GM12872 (cell line): ENCODE results near the gene COA7.

Experiments
- CTCF ChIP-seq: IDR thresholded peaks from 3 replicates; pipeline ENCODE4 v1.5.1; 2011; ENCODE audit warnings: low read depth, mild to moderate bottlenecking, low read length, moderate library complexity; ENCODE audit not compliant: insufficient read depth

COA7 gene

GRCh38 chr1:52657702-52658101, 40.4 kb downstream of the COA7 start:
- no peak for TF ChIP-seq CTCF

- TF ChIP-seq CTCF, result no peak
Measured at GRCh38 chr1:52654063-52654462, 44.1 kb downstream of the COA7 start.

GRCh38 chr1:52653207-52653849, 44.8 kb downstream of the COA7 start:
- no peak for TF ChIP-seq CTCF

GRCh38 chr1:52651904-52652303, 46.2 kb downstream of the COA7 start:
- no peak for TF ChIP-seq CTCF

GRCh38 chr1:52645261-52645660, 52.9 kb downstream of the COA7 start:
- TF ChIP-seq CTCF, result no peak

- TF ChIP-seq CTCF, result no peak
Measured at GRCh38 chr1:52641307-52641706, 56.8 kb downstream of the COA7 start.

- no peak for TF ChIP-seq CTCF
Measured at GRCh38 chr1:52640697-52641096, 57.5 kb downstream of the COA7 start.
